GM18520 (cell line): Measurements from ENCODE around the gene IFT22.
"Not testable (repeated sequence)": the region's sequence is repeated elsewhere in the genome, so short reads cannot be mapped to it uniquely, and the experiment has no call there.

Experiments used
- ATAC-seq: cut with Tn5 transposase; IDR thresholded peaks from one replicate; pipeline ENCODE4 v1.9.1; 2021; ENCODE audit not compliant: unreplicated experiment

Gene IFT22

DNA sequence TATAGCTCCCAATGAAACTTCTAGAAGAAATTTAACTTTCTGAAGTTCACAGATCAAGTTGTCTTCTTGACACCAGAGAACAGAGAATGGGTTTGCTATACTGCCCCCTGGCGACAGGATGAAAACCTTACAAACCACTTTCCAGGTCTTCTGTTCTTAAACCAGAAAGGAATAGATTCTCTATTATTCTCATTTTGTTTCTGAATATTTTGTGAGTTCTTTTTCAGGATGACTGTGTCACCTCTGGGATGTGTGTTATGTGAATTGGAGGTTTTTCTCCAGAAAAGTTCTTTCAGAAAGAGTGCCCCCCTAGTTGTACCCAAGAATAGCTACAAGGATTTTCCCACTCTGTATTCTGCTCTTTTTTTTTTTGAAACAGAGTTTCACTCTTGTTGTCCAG, 6.3 kb downstream of the IFT22 start:
- no peak for ATAC-seq

DNA sequence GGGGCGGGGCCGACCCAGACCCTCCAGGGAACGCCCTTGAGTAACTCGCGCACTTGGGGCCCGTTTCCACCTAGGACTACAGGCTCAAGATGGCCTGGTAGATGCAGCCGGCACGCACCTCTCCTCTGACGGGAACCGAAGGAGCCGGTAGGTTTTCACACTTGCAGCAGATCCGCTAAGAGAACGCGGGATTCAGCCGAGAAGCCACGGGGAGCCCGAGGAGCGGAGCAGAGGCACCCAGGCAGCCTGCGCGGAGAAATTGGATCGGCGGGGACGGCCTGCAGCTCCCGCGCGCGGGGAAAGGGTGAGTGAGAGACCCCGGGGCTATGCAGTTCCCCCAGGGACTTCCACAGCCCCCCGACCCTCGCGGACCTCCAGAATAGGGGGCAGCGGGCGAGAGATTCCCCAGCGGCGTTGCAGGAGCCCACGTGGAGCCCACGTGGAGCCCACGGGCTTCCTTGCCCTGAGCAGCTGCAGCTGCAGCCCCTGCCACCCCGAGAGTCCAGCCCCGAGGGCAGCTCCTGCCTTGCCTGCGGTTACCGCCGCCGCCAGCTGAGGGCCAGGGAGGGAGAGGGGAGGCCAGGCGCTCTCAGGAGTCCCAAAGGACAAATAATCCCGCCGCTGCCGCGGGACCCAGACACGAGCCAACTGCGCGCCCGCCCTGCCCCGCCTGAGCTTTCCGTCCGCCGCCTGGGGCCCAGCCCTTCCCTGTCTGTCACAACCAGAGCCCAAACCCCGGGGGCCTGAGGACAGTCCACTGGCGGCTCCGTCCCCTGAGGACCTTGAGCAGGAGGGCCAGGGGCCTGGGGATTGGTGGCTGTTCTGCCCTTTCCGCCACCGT, 13.1 kb downstream of the IFT22 start:
- ATAC-seq = no peak

DNA sequence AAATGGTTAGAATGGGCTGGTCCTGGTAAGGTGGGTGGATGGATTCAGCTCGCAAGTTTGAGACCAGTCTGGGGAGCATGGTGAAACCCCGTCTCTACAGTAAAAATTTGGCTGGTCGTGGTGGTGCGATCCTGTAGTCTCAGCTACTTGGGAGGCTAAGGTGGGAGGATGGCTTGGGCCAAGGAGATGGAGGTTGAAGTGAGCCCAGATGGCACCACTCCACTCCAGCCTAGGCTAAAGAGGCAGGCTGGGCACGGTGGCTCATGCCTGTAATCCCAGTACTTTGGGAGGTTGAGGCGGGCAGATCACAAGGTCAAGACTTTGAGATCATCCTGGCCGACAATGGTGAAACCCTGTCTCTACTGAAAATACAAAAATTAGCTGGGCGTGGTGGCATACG, 15.3 kb downstream of the IFT22 start:
- no peak for ATAC-seq

DNA sequence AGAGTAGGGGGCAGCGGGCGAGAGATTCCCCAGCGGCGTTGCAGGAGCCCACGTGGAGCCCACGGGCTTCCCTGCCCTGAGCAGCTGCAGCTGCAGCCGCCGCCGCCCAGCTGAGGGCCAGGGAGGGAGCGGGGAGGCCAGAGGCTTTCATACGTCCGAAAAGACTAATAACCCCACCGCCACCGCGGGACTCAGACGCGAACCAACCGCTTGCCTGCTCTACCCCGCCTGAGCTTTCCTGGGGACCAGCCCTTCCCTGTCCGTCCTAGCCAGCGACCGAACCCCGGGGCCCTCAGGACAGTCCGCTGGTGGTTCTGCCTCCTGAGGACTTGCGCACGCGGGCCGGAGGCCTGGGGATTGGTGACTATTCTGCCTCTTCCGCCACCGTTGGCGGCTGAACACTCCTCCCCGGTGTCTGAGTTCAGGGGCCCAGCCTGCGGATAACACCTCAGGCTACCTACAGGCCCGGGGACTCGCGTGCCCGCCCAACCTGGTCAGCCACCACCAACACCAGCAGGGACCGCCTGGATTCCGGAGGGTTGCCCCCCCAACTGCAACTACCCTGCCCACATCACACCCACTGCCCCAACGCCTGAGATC, 18.4 kb downstream of the IFT22 start:
- ATAC-seq = no peak

DNA sequence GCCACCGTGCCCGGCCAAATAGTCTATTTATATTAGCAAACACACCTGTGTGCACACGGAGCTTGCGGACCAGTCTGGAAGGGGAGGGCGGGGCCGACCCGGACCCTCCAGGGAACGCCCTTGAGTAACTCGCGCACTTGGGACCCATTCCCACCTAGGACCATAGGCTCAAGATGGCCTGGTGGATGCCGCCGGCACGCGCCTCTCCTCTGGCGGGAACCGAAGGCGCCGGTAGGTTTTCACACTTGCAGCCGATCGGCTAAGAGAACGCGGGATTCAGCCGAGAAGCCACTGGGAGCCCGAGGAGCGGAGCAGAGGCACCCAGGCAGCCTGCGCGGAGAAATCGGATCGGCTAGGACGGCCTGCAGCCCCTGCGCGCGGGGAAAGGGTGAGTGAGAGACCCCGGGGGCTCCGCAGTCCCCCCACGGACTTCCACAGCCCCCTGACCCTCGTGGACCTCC, 18.9 kb downstream of the IFT22 start:
- no peak for ATAC-seq

DNA sequence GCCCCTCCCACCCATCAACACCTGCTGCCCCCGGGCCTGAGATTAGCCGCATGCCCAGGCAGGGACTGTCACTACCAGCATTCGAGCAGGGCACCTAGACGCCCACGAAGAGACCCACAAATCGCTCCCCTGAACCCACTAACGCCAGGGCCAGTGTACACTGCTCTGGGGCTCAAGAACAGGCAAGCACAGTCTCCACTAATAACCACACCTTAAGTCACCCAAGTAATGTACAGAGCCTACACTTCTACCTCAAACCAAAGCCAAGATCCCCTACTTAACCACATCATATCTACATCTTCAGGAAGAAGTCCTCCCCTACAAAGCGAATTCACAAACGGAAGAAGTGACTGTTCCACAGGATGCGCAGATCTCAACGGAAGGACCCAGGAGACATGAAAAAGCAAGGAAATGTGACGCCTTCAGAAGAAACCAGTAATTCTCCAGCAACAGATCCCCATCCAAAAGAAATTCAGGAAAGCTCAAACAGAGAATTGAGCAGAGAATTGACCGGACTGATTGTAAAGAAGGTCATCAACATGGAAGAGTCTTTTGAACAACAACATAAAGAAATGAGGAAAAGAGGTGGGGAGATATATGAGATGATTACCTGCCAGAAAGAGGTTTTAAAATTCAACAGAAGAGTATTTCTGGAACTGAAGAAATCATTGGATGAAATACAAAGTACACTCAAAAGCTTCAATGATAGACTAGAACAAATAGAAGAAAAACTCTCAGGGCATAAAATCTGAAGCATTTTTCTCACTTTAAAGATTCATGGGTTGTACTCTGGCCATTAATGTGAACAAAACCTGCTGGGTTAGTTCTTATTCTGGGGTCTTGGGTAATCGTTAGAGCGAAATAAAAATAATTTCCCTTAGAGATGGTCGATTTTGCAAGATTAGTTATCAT, 20.9 kb downstream of the IFT22 start:
- ATAC-seq = no peak

DNA sequence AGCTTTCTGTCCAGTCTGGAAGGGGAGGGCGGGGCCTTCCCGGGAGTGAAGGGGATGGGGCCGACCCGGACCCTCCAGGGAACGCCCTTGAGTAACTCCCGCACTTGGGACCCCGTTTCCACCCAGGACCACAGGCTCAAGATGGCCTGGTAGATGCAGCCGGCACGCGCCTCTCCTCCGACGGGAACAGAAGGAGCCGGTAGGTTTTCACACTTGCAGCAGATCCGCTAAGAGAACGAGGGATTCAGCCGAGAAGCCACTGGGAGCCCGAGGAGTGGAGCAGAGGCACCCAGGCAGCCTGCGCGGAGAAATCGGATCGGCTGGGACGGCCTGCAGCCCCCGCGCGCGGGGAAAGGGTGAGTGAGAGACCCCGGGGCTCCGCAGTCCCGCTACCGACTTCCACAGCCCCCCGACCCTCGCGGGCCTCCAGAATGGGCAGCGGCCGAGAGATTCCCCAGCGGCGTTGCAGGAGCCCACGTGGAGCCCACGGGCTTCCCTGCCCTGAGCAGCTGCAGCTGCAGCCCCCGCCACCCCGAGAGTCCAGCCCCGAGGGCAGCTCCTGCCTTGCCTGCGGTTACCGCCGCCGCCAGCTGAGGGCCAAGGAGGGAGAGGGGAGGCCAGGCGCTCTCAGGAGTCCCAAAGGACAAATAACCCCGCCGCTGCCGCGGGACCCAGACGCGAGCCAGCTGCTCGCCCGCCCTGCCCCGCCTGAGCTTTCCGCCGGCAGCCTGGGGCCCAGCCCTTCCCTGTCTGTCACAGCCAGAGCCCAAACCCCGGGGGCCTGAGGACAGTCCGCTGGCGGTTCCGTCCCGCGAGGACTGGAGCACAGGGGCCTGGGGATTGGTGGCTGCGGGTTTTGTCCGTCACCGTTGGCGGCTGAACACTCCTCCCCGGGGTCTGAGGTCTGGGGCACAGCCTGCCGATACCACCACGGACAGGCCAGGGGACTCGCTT, 21.8 kb downstream of the IFT22 start:
- no peak for ATAC-seq

DNA sequence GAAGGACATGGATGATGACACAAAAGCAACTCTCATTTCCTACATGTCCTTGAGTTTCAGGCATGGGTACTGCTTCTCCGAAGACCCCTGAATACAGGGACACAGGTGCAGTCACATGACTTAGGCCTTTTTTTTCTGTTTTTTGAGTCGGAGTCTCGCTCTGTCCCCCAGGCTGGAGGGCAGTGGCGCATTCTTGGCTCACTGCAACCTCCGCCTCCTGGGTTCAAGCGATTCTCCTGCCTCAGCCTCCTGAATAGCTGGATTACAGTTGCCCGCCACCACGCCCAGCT, 26.8 kb downstream of the IFT22 start:
- ATAC-seq = no peak

DNA sequence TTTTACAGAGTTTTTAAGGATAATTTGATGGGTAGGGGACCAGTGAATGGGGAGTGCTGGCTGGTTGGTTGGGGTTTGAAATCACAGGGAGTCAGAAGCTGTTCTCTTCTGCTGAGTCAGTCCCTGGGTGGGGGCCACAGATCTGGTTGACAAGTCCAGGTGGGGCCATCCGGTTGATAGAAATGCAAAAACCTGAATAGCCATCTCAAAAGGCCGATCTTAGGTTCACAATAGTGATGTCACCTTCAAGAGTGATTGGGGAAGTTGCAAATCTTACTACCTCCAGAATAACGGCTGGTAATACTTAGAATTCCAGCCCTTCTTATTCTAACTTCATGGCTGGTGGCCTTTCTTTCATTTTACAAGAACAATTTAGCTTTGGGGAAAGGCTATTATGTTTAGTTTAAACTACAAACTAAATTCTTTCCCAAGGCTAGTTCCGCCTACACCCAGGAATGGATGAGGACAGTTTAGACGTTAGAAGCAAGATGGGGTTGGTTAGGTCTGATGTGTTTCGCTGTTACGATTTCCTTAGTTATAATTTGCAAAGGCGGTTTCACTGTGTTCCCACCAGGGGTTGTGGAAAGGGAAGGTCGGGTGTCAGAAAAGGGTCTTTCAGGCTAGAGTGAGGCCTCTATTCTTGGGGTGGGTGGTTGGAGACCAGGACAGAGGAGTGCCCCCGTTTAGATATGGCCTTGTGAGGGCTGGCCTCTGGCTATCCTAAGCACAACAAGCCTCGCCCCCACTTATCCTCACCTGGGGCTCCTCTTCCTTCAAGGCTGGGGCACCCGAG, 27.4 kb downstream of the IFT22 start:
- no peak for ATAC-seq

DNA sequence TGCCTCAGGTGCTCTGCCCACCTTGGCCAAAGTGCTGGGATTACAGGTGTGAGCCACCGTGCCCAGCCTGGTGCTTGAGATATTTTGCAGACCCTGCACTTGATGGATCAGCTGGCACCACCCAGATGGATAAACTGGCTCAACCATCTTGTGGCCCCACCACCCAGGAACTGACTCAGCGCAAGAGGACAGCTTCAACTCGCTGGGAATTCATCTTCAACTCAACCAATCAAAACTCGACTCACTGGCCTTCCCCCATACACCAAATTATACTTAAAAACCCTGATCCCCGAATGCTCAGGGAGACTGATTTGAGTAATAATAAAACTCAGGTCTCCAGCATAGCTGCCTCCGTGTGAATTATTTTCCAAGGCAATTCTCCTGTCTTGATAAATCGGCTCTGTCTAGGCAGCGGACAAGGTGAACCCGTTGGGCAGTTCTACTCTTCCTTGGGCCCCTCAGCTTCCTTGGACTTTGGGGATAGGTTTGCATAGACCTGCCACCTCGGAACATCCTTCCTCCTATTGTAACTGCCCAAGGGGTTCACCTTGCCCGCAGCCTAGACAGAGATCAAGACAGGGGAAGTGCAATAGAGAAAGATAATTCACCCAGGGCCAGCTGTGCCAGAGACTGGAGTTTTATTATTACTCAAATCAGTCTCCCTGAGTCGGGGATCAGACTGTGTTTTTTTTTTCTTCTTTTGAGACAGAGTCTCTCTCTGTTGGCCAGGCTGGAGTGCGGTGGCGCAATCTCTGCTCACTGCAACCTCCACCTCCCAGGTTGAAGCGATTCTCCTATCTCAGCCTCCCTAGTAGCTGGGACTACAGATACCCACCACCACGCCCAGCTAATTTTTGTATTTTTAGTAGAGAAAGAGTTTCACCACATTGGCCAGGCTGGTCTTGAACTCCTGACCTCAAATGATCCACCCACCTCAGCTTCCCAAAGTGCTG, 28.3 kb downstream of the IFT22 start:
- not testable (repeated sequence) for ATAC-seq

DNA sequence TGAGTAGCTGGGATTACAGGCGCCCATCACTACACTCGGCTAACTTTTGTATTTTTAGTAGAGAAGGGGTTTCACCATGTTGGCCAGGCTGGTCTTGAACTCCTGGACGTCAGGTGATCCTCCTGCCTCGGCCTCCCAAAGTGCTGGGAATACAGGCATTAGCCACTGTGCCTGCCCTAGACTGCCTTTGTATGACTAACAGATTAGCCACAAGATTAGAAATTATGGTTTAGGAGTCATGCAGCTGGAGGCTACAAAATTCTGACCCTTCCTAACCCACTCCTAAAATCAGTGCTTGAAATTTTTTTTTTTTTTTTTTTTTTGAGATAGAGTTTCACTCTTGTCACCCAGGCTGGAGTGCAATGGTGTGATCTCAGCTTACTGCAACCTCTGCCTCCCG, 29.0 kb downstream of the IFT22 start:
- not testable (repeated sequence) for ATAC-seq

DNA sequence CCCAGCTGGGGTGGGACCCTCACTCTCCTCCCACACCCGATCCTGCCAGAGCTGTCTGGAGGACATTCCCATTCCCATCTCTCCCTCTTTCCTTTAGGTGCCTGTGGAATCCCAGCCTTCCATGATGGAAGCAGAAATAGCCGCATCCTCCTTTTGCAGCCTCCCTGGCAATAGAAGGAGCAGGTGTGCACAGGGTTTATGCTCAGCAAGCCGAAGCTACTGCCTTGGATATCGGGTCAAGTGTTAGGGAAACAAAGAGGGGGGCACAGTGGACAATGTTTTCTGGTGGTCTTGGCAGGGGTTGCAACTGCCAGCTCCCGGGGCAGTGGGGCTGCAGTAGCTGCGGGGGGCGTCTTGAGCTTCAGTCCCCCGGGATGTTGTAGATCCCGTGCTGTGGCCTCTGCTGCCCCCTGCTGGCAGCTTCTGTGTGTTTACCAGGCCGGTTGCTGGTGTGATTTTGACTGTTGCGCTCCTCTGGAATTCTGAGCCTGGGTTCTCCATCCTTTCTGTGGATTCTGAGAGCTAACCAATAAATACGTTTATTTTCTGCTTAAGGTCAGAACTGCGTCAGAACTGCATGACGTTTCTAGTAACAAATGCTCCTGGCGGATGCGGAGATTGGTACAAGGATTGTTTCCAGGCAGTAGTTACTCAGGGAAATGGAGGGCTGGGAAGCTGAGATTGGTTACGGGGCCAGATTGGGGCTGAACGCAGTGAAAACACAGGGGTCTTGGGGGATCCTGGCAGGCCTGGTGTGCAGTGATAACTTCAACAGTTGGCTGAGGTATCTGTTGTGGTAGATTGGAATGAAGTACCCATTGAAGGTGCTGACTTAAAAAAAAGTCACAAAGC, 31.2 kb downstream of the IFT22 start:
- not testable (repeated sequence) for ATAC-seq

DNA sequence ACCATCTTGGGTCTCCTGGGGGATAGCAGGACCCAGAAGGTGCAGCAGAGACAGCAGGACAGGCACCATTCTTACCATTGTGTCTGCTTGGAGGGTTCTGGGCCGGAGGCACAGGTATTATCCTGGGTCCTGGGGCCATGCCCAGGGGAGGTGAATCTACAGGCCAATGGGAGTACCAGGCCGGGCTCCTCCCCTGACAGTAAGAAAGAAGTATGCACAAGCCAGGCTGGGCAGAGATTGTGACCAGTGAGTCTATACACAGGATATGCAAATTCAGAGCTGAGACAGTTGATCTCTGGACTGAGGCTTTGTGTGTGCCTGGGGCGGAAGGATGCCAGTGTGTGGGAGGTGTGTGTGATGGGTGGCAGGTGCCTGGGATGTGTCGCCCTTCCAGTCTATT, 31.9 kb downstream of the IFT22 start:
- peak; percentile 79 for ATAC-seq

DNA sequence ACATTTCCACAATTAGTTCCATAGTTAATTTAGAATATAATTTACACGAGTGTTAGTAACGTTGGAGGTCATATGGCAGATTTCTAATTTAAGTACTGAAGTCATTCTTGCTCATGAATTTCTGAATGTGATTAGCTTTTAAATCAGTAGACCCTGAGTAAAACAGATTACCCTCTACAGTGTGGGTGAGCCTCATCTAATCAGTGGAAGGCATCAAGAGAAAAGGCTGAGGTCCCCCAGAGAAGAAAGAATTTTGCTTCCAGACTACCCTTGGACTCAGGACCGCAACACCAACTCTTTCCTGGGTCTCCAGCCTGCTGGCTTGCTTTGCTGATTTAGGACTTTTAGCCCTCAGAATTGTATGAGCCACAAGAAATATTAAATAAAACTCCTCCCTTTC, 33.2 kb downstream of the IFT22 start:
- ATAC-seq = no peak

DNA sequence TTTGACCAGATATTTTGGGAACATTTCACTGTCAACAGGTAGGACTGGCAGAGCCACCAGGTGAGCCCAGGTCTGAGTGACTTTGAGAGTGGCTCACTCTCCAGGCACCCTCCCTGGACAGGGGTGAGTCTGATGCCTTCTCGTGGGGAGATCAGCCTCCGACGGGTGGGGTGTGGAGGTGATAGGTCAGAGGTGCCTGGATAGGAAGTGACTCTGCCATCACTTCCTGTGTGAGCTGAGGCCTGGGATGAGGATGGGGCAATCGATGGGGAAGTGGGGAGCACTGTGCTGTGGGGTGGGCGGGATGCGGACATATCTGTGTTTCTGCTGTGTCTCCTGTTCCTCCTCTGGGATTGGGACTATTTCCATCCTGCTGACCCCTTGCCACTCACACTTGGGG, 34.6 kb downstream of the IFT22 start:
- no peak for ATAC-seq

DNA sequence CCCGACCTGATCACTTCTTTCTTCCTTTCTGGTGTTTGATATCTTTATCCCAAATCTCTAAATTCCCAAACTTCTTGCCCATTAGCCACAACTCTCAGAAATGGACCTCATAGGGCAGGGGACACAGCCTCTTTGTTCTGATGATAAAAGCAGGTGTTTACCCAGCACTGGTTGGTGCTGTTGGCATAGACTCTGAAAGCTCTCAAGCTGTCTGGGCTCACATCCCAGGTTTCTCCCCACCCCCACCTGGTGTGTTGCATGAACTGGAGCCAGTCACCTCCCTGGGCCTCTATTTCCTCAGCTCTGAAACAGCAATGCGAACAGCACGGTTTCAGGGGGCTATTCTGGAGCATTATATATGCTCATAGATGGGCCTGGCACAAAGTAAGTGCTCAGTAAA, 35.7 kb downstream of the IFT22 start:
- not testable (repeated sequence) for ATAC-seq

DNA sequence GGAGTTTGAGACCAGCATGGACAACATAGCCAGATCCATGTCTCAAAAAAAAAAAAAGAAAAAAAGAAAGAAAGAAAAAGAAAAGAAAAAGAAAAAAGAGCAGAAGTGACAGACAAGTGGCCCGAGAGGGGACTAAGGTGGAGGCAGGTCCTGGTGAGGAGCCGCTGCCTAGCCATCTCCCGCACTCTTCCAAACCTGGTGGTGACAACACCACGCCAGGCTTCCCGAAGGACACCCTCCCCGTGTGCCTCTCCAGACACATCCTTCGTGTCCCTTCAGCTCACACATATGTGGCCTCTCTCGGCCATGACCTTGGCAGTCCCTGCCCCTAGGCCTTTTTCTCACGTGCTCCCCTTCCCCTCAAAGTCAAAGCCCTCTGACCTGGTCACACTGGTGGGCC, 36.4 kb downstream of the IFT22 start:
- no peak for ATAC-seq

DNA sequence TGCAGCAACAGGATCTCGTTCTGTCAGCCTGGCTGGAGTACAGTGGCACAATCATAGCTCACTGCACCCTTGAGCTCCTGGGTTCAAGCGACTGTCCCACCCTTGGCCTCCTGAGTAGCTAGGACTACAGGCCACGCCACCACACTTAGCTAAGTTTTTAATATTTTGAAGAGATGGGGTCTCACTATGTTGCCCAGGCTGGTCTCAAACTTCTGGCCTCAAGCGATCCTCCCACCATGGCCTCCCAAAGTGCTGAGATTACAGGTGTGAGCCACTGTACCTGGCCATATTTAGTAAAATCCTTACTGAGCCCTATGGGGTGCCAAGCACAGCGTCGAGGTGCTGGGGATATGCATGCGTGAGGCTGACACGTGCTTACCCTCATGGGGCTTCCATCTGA, 40.7 kb downstream of the IFT22 start:
- ATAC-seq = not testable (repeated sequence)
